ENCODE data around the gene ATP6V0E1. TPM values are rescaled to one million over a fixed set of nuclear protein-coding genes. Genes with fewer than 3 reads are reported as not detected.

ATP6V0E1 gene
- total and polyA plus RNA-seq, 2 of the 8 experiments (the other 6 are each of a cell fraction or from before 2014, with no cell fraction given), result 108 to 134 TPM

DNA sequence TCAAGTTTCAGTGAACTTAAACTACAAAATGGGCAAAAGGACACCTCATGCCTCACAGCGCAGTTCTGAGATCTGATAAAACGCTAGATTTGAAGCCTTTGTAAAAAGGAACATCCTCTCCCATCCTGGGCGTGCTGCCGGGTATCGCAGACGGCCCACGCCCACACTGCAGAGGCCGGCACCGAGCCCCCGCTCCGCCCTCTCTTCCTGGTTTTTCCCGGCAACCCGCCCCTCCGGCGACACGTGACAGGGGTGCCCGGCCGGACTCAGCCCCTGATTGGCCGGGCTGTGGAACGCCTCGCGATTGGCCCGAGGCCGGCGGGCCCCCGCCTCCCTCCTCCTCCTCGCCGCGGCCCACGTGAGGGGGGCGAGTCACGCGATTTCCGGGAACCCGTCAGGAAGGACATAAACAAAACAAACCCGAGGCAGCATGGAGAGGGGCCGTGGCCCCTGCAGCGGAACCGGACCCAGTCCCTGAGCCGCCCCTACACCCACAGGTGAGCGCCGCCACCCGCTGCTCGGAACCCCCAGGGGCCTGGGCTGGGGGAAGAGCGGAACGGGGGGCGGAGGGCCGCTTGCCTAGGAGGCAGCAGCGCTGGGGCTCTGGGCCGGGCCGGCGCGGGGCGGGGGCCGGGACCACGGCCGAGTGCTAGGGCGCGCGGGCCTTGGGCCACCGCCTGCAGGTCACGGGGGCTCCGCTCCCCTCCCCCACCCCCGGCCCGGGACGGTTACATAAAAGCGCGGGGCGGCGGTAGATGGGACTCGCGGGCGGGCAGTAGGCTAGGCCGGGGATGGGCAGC is 72.6 kb downstream of the ATP6V0E1 start, which contains the start of gene CREBRF:
Gene CREBRF, plus strand, starts transcription at position 370 of the 800 bp plus-strand sequence. CDS start 24,424 bp downstream, outside the sequence.
- peak within 1 kb of the TSS; percentile 68 to 95 (median 83) for H3K4me3 ChIP-seq (ENCODE audit: extremely low read depth in 1 of 4, insufficient read depth in 2 of 4, low read depth in 3 of 4, low read length in 4 of 4)
- peak; percentile 73 to 95 for DNase-seq (ENCODE audit: low read depth in 1 of 2, low spot score in 2 of 2)
- H3K23me2 ChIP-seq (ENCODE audit: low read depth, low read length), result peaks cover 11% of the 10 kb centered on the region
- ChIA-PET CTCF (ENCODE audit: partially characterized antibody) (interaction anchor here (1.3 to 1.6 kb wide), 3 partner anchors 46 to 111 kb away, joined by 3 to 6 read pairs (median 4); no protein-coding TSS in a partner anchor), POLR2A (ENCODE audit: partially characterized antibody) (interaction anchor here (1.0 kb wide), 1 partner anchor 25 kb away, joined by 3 read pairs; no protein-coding TSS in a partner anchor)
- no peak within 1 kb of the TSS for H4K91ac ChIP-seq (replicated peaks; ENCODE audit: insufficient read length, low read length)
- no peak within 1 kb of the TSS for H3K23ac ChIP-seq (ENCODE audit: insufficient read length)
- H3K18ac ChIP-seq (ENCODE audit: extremely low read depth, low read length), result no peak within 1 kb of the TSS
- no peak within 1 kb of the TSS for H3K14ac ChIP-seq (ENCODE audit: insufficient read length)
- H2BK20ac ChIP-seq (ENCODE audit: low read length), result no peak within 1 kb of the TSS
- H2BK12ac ChIP-seq (ENCODE audit: low read depth, low read length), result no peak within 1 kb of the TSS
- H3K36me3 ChIP-seq (ENCODE audit: control insufficient read depth in 2 of 4, insufficient read depth in 4 of 4, low read length in 3 of 4), result no peaks in the 10 kb centered on the region
- H3K27me3 ChIP-seq (replicated peaks in 1 of 4; ENCODE audit: control insufficient read depth in 3 of 4, extremely low read depth in 1 of 4, insufficient read depth in 3 of 4, low read length in 3 of 4), result no peaks in the 10 kb centered on the region
- FAIRE-seq, result no peak
- H4K5ac ChIP-seq (ENCODE audit: insufficient read length, low read depth, low read length), result no peak within 1 kb of the TSS
- H3K9me3 ChIP-seq (ENCODE audit: insufficient read depth in 2 of 2, low read depth in 1 of 2, low read length in 1 of 2), result no peaks in the 10 kb centered on the region
- peak within 1 kb of the TSS; percentile 43 to 76 (median 56) for H3K9ac ChIP-seq (replicated peaks in 1 of 4; ENCODE audit: extremely low read depth in 1 of 4, low read depth in 3 of 4, low read length in 3 of 4)
- no peak within 1 kb of the TSS for H3K4ac ChIP-seq (replicated peaks; ENCODE audit: insufficient read length, low read depth, low read length)
- H4K20me1 ChIP-seq (replicated peaks in 1 of 2; ENCODE audit: control insufficient read depth in 1 of 2, insufficient read depth in 2 of 2, low read length in 2 of 2), result no peaks in the 10 kb centered on the region
- H2AK5ac ChIP-seq (ENCODE audit: low read depth, low read length), result no peak within 1 kb of the TSS
- H4K8ac ChIP-seq (ENCODE audit: extremely low read depth, insufficient read depth, low read length), result peak within 1 kb of the TSS; percentile 48
- H3K27ac ChIP-seq (ENCODE audit: low read depth, low read length), result no peak within 1 kb of the TSS; the same call in 1 of the 2 replicates
- H3K79me2 ChIP-seq (ENCODE audit: control insufficient read depth in 1 of 2, insufficient read depth in 2 of 2, low read length in 2 of 2), result peaks cover 0 to 5% of the 10 kb centered on the region in 2 experiments; a peak in 2 of 4 replicates
- no peak within 1 kb of the TSS for H2BK120ac ChIP-seq (replicated peaks; ENCODE audit: low read depth, low read length)
- H2AFZ ChIP-seq (ENCODE audit: low read length), result peak within 1 kb of the TSS; percentile 99
- H3K79me1 ChIP-seq (ENCODE audit: low read depth, low read length), result no peaks in the 10 kb centered on the region
- H3K56ac ChIP-seq (replicated peaks; ENCODE audit: insufficient read length, low read depth, low read length), result no peak within 1 kb of the TSS
- H2BK5ac ChIP-seq (ENCODE audit: low read depth, low read length), result 0 out of 2 replicates have a peak within 1 kb of the TSS, but pooled peaks have one; percentile 5
- H2BK15ac ChIP-seq (ENCODE audit: low read length), result 0 out of 2 replicates have a peak within 1 kb of the TSS, but pooled peaks have one; percentile 13
- H3K4me2 ChIP-seq (ENCODE audit: insufficient read depth in 1 of 2, low read depth in 2 of 2, low read length in 2 of 2), result peak within 1 kb of the TSS; percentile 85 to 100
- 1% methylated on average over 30 of the region's 74 CpGs; no CpG with 5 or more reads in 1 of the 2 experiments for WGBS, 2 experiments (ENCODE audit: extremely low coverage in 1 of 2, insufficient coverage in 1 of 2, insufficient read length in 1 of 2, insufficient replicate concordance in 2 of 2, low coverage in 1 of 2, low lambda C conversion rate in 2 of 2, missing lambda C conversion rate in 1 of 2)
- peaks cover 0 to 8% (median 4%) of the 10 kb centered on the region in 4 experiments; a peak in 4 of 7 replicates for H3K4me1 ChIP-seq (replicated peaks in 1 of 4; ENCODE audit: control insufficient read depth in 3 of 4, insufficient read depth in 4 of 4, low read length in 3 of 4)
- TF ChIP-seq CHD2 (IDR thresholded peaks at IDR 0.05; ENCODE audit: low read length) (peak; percentile 63), NRF1 (IDR thresholded peaks at IDR 0.05; ENCODE audit: low read depth, low read length) (no peak), SP4 (IDR thresholded peaks at IDR 0.05; ENCODE audit: low read length) (no peak), TCF12 (IDR thresholded peaks at IDR 0.05; ENCODE audit: low read depth, low read length) (no peak), ZNF274 (IDR thresholded peaks at IDR 0.05; ENCODE audit: borderline replicate concordance, extremely low read depth, low read length) (no peak), BRCA1 (IDR thresholded peaks at IDR 0.05; ENCODE audit: low read depth, low read length) (0 out of 2 replicates have a peak, but pooled peaks have one; percentile 15), JUND (IDR thresholded peaks at IDR 0.05; ENCODE audit: low read length) (no peak), EP300 (IDR thresholded peaks at IDR 0.05; ENCODE audit: borderline replicate concordance in 1 of 2, low read depth in 2 of 2, low read length in 2 of 2) (no peak), KDM1A (IDR thresholded peaks at IDR 0.05; ENCODE audit: borderline replicate concordance, low read length) (no peak), SAP30 (IDR thresholded peaks at IDR 0.05; ENCODE audit: insufficient read depth, insufficient replicate concordance, low read length) (no peak), CHD1 (IDR thresholded peaks at IDR 0.05; ENCODE audit: low read depth, low read length) (no peak), SRF (IDR thresholded peaks at IDR 0.05; ENCODE audit: low read depth, low read length) (no peak)
